Central memory CD8-positive, alpha-beta T cell (primary cell): ENCODE data around the gene MYO1E.

ENCODE experiments used
- ATAC-seq: fragments of 150-1000 bp; cut with Tn5 transposase; replicated peaks from 2 replicates; pipeline ENCODE4 v1.10.0; 2022; ENCODE audit warnings: mild to moderate bottlenecking, moderate FRiP score, moderate number of reproducible peaks; ENCODE audit not compliant: poor library complexity, severe bottlenecking; ENCODE audit errors: extremely low read depth
- DNase-seq, 2 donors: peaks; one replicate each; pipeline ENCODE4 v3.0.0; 2021; ENCODE audit warnings: low spot score in 2 of 2
- H3K27ac Mint-ChIP-seq: one replicate; pipeline ENCODE4 v1.8.0; 2022; ENCODE audit warnings: low read depth, mild to moderate bottlenecking, moderate library complexity, mixed read lengths
- H3K27me3 Mint-ChIP-seq: one replicate; pipeline ENCODE4 v1.8.0; 2022; ENCODE audit warnings: mixed read lengths
- H3K36me3 Mint-ChIP-seq: one replicate; pipeline ENCODE4 v1.8.0; 2022; ENCODE audit warnings: mild to moderate bottlenecking, moderate library complexity, mixed read lengths; ENCODE audit not compliant: insufficient read depth
- H3K4me1 Mint-ChIP-seq: one replicate; pipeline ENCODE4 v1.8.0; 2022; ENCODE audit warnings: mixed read lengths
- H3K4me3 Mint-ChIP-seq: one replicate; pipeline ENCODE4 v1.8.0; 2022; ENCODE audit warnings: mild to moderate bottlenecking, moderate library complexity, mixed read lengths
- H3K9me3 Mint-ChIP-seq: one replicate; pipeline ENCODE4 v1.8.0; 2022; ENCODE audit warnings: mixed read lengths

MYO1E gene

DNA sequence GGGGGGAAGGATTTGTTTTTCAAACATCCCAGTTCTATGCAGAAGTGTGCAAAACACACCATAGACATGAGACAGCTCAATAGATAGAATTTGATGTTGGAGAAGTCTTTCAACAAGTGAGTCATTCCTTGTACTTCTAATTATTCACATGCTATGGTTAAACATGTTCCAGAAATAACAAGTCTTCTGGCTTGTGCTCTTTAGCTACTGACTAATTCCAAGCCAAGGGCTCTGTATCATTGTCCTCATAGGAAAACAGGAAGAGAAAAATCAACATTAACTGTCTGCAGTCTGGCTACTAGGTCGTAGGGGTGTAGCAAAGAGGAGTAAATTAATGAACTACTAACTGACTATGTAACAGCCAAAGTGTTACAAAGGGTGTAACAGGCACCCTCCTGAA is 140.2 kb downstream of the MYO1E start:
- H3K4me3 Mint-ChIP-seq = no peak overlapping the region
- no peak for ATAC-seq
- H3K4me1 Mint-ChIP-seq = no peaks in the 10 kb centered on the region
- H3K9me3 Mint-ChIP-seq = no peaks in the 10 kb centered on the region
- peaks cover 13% of the 10 kb centered on the region for H3K27me3 Mint-ChIP-seq
- no peak for DNase-seq
- H3K36me3 Mint-ChIP-seq = no peaks in the 10 kb centered on the region
- H3K27ac Mint-ChIP-seq = no peak overlapping the region

DNA sequence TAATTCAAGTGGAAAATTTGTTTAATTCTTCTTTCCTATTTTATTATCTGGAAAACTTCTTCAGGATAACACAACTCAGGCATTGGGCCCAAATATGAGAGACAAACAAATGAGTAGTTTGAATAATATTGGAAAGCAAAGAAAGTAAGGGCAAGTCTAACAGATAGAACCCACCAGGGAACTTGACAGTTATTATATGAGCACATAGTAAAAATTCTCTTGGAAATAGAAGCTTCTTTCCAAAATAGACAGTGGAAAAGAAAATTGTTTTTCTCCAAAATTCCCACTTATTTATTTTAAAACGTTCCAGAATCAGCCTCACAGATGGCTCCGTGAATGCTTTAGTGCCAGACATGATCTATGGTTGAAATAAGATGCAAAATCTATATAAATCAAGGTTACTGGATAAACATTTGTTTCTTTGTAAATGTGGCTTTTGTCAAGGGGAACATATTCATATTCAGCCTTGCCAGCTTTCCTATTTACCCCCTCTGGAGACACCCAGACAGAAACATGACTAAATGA is 142.1 kb downstream of the MYO1E start:
- H3K27ac Mint-ChIP-seq = no peak overlapping the region
- DNase-seq (no peak), ATAC-seq (no peak)
- peaks cover 16% of the 10 kb centered on the region for H3K27me3 Mint-ChIP-seq
- no peaks in the 10 kb centered on the region for H3K4me1 Mint-ChIP-seq
- no peaks in the 10 kb centered on the region for H3K9me3 Mint-ChIP-seq
- H3K4me3 Mint-ChIP-seq = no peak overlapping the region
- peaks cover 1% of the 10 kb centered on the region for H3K36me3 Mint-ChIP-seq

DNA sequence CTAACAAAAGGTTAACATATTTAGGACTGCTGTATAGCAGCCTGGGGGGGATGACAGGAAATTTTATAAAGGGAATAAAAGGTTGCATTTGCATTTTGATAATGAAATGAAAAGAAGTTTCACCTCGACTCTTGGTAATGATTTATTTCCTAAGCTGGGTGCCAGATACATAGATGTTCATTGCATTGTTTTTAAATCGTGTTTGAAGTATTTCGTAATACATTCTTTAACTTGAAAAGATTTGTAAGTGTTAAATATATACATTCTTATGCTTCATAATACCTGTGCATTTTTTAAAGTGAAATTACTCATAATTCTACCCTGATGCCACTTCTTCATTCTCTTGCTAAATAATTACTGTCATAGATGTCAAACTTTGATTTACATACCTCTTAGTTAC is 143.2 kb downstream of the MYO1E start:
- no peak for DNase-seq
- H3K27ac Mint-ChIP-seq = no peak overlapping the region
- H3K9me3 Mint-ChIP-seq = no peaks in the 10 kb centered on the region
- ATAC-seq = no peak
- no peaks in the 10 kb centered on the region for H3K4me1 Mint-ChIP-seq
- H3K36me3 Mint-ChIP-seq = peaks cover 2% of the 10 kb centered on the region
- peaks cover 27% of the 10 kb centered on the region for H3K27me3 Mint-ChIP-seq
- H3K4me3 Mint-ChIP-seq = no peak overlapping the region

DNA sequence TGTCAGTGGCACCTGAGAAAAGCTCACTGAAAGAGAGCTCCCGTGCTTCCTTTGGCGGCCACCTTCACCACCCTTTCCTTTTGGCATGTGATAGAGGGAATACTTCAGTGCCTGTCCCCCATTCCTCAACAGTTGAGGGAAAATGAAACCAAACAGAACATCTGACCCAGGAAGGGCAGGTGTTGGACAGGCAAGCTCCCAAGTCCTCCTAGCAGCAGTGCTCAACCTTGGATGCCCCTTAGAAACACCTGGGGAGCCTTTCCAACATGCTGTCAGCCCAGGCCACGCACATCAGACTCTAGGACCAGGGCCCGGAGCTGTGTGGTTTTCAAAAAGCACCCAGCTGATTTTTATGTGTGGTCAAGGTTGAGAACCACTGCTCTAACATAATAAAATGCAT is 143.7 kb downstream of the MYO1E start:
- no peak for ATAC-seq
- no peaks in the 10 kb centered on the region for H3K4me1 Mint-ChIP-seq

DNA sequence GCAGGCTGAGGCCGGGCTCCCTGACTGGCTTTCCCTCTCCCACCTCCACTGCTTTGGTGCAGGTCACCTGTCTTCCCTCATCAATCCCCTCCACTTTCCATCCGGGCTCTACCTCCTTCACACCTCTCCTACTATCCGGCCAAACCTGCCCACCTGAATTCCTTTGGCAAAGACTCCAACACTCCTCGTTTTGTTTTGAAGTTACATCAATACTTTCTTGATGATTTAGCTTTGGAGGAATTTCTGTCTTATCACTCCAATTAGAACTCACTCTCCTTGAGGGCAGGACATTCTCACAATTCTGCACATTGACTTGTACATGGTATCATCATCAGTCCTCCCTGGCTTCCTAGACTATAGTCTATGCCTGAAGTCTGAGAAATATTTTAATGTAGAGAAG is 145.7 kb downstream of the MYO1E start:
- Mint-ChIP-seq H3K27ac (no peak overlapping the region), H3K9me3 (no peaks in the 10 kb centered on the region), H3K4me1 (no peaks in the 10 kb centered on the region), H3K4me3 (no peak overlapping the region), H3K36me3 (peaks cover 2% of the 10 kb centered on the region), H3K27me3 (peaks cover 36% of the 10 kb centered on the region)
- DNase-seq = no peak
- no peak for ATAC-seq

More for the DNA sequence above, 143.7 kb downstream of the MYO1E start:
- Mint-ChIP-seq H3K9me3 (no peaks in the 10 kb centered on the region), H3K4me3 (no peak overlapping the region), H3K27me3 (peaks cover 32% of the 10 kb centered on the region), H3K27ac (no peak overlapping the region), H3K36me3 (peaks cover 2% of the 10 kb centered on the region)
- no peak for DNase-seq

DNA sequence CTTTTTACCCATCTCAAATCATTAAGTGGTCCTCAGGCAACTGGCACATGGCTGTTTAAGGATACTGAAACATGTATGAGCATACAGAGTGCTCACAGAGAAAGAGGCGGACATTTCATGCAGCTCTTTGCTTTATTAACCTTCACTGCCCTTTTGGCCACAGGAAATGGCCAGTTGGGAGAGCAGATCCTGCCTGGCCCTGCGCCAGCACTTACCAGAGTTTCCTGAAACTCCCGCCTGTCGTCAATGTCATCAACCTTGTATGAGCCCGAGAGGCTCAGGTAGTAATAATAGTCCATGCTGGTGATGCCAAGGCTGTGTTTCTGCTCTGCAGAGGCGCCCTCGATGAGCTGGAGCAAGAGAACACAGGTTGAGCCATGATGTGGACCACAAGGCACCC is 148.2 kb downstream of the MYO1E start:
- H3K9me3 Mint-ChIP-seq = no peaks in the 10 kb centered on the region
- peaks cover 2% of the 10 kb centered on the region for H3K36me3 Mint-ChIP-seq
- DNase-seq (no peak), ATAC-seq (no peak)
- H3K4me3 Mint-ChIP-seq = no peak overlapping the region
- H3K4me1 Mint-ChIP-seq = no peaks in the 10 kb centered on the region
- H3K27ac Mint-ChIP-seq = no peak overlapping the region
- H3K27me3 Mint-ChIP-seq = peaks cover 36% of the 10 kb centered on the region

DNA sequence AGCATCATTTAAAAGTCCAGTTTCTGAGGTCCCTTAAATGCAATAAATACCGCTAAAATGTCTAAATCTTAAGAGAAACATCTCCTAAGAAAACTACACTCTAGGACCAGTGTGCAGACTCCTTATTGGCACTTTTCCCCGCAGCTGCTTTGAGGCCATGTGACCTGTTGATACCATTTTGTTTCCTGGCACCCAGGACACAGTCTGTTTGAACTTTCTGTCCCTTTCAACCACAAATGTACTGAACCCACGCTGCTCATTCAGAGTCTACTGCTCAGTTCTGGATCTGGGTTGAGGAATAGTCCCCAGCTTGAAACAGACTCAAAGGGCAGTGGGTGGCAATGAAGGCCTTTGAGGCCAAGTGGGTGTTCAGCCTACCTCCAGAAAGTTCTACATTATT is 148.9 kb downstream of the MYO1E start:
- peaks cover 36% of the 10 kb centered on the region for H3K27me3 Mint-ChIP-seq
- no peaks in the 10 kb centered on the region for H3K4me1 Mint-ChIP-seq
- no peak overlapping the region for H3K27ac Mint-ChIP-seq
- no peak for DNase-seq
- no peak overlapping the region for H3K4me3 Mint-ChIP-seq
- H3K36me3 Mint-ChIP-seq = peaks cover 2% of the 10 kb centered on the region
- ATAC-seq = no peak
- no peaks in the 10 kb centered on the region for H3K9me3 Mint-ChIP-seq

DNA sequence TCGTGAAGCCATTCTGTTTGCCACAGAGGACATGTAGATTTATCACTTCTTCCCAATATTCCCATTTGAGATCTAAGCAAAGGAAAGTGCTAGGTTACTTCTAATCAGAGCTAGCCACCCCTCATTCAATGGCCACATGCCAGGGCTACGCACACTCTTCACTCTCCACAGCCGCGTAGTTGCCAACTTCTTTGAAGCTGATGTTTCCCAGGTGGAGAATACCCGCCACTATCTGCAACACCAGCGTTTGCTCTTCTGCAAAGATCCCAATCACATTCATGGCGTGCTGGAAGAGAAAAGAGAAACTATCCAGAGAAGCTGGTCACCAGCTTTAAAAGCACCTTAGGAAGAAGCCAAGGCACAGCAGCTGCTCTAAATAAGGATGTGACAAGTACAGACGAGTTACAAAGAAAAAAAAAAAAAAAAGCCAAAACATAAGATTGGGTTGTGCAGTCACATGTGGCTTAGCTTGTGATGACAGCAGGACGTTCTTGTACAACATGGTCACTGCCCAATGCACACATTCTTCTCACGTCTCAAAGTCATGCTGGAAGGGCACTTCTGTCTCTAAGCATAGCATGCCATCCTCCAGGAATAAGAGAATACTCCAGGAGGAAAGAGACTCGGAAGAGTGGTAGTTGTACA is 149.6 kb downstream of the MYO1E start:
- Mint-ChIP-seq H3K36me3 (peaks cover 2% of the 10 kb centered on the region), H3K4me1 (no peaks in the 10 kb centered on the region), H3K27me3 (peaks cover 36% of the 10 kb centered on the region), H3K27ac (no peak overlapping the region), H3K4me3 (no peak overlapping the region), H3K9me3 (no peaks in the 10 kb centered on the region)
- DNase-seq (no peak), ATAC-seq (no peak)

DNA sequence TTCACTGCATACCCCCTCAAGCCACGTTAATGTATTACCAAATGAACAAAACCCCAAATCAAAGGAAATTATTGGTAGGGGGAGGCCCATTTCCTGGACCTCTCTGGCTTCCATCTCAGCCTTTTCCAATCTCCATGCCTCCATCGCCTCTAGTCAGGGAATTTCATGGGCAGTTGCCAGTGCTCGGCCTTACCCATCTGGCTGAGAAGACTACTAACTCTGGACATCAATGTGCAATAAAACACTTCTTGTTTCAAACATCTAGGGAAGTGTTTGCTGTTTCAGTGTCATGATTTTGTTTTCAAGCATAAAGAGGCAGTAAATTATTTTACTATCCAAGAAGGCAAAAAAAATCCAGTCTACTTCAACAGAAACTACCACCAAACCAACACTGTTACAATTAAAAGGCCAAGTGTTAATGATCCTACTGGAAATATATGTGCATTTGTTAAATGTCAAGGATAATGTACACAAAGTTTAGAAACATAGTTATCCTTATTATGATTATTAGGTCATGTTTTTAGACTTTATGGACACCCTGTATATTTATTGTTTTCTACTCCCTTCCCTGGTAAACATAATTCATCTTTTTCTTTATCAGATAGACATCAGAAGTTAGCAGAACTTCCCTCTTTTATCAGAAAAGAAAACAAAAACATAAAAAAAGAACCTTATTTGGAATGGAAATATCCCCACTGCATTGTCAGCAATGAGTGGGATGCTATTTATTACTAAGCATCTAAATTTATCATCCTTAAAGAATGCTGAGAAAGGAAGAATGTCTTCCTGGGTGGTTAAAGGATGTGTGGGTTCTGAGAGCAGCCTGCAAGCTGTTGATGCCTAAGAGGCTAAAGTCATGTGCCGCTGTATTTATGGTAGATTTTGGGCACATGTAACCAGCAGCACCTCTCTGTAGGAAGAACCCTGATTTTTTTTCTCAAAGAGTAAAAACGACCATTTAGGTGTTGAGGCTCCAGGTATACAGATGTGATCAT is 150.9 kb downstream of the MYO1E start:
- Mint-ChIP-seq H3K9me3 (no peaks in the 10 kb centered on the region), H3K27ac (no peak overlapping the region), H3K4me3 (no peak overlapping the region), H3K4me1 (no peaks in the 10 kb centered on the region), H3K36me3 (peaks cover 2% of the 10 kb centered on the region), H3K27me3 (peaks cover 26% of the 10 kb centered on the region)
- ATAC-seq = no peak
- no peak for DNase-seq

DNA sequence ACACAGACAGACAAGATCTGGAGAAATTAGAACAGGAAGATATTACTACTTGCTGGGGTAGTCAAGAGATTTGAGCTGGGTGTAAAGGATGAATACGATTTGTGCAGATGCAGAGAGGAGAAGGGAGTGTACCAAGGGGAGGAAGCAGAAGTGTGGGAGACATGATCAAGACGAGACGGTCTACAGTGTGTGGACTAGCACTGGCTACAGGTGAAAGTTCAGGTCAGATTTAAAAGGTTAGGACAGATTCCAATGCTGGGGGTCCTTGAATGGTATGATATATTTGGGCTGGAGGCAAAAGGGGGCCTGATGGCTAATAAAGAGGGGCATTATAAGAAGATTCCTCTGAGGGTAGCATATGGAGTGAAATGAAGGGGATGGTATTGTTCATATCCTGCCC is 154.0 kb downstream of the MYO1E start:
- Mint-ChIP-seq H3K27ac (no peak overlapping the region), H3K4me1 (no peaks in the 10 kb centered on the region), H3K36me3 (no peaks in the 10 kb centered on the region), H3K27me3 (peaks cover 21% of the 10 kb centered on the region), H3K9me3 (no peaks in the 10 kb centered on the region), H3K4me3 (no peak overlapping the region)
- ATAC-seq (no peak), DNase-seq (no peak)

DNA sequence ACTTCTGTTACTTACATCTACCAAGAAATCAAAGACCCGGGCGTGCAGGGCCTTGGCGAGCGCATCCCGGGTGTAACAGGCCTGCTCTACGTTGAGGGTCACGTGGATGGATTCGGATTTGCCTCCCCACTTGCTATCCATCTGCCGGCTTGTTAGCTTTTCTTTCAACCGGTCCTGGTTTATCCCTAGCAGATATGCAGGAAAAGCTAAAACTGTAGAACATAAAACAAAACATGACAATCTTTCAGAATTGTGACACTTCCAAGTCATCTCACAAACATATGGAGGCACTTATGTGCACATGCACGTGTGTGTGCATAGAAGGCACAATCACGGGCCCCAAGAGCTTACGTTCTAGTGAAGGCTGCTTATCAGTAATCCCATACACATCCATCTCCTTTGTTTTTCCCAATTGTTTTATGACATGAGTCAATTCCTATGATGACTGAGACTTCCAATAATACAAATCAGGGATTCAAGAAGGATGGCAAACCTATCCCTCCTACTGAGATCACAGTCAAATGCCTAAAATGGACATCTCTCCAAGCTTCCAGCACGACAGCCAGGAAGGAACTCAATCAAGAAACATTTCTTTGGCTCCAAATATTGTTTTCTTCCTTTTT is 154.7 kb downstream of the MYO1E start:
- peaks cover 21% of the 10 kb centered on the region for H3K27me3 Mint-ChIP-seq
- H3K9me3 Mint-ChIP-seq = no peaks in the 10 kb centered on the region
- H3K36me3 Mint-ChIP-seq = no peaks in the 10 kb centered on the region
- DNase-seq (no peak), ATAC-seq (no peak)
- no peaks in the 10 kb centered on the region for H3K4me1 Mint-ChIP-seq
- H3K27ac Mint-ChIP-seq = no peak overlapping the region
- H3K4me3 Mint-ChIP-seq = no peak overlapping the region

DNA sequence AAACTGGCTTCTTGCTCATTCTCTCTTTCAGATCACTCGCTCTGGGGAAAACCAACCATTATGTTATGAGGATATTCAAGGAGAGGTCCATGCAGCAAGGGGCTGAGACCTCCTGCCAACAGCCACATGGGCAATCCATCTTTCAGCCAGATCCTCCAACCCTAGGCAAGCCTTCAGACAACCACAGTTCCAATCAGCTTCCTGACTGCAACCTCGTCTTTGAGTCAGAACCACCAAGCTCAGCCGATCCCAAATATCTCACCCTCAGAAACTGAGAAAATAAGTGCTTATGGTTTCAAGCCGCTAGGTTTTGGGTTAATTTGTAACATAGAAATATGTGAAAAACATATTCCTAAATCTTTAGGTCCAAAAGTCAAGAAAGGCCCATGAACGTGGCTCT is 155.8 kb downstream of the MYO1E start:
- H3K4me3 Mint-ChIP-seq = no peak overlapping the region

More for the DNA sequence above, 155.8 kb downstream of the MYO1E start:
- peaks cover 32% of the 10 kb centered on the region for H3K27me3 Mint-ChIP-seq
- H3K27ac Mint-ChIP-seq = no peak overlapping the region
- H3K36me3 Mint-ChIP-seq = no peaks in the 10 kb centered on the region
- no peak for DNase-seq
- no peaks in the 10 kb centered on the region for H3K4me1 Mint-ChIP-seq
- H3K9me3 Mint-ChIP-seq = no peaks in the 10 kb centered on the region
- no peak for ATAC-seq
